ENCODE results near the gene ZNF668. TPM values are rescaled to one million over a fixed set of nuclear protein-coding genes. Genes with fewer than 3 reads are reported as not detected.

ZNF668 gene
- total RNA-seq, 4 donors from 2014 or later: 7.9 to 17.9 (median 10.2) TPM

- intact Hi-C loops (cut with DNase I; ENCODE audit: low total_unique reads): no loop called here
- Histone ChIP-seq H3K27ac (no peak overlapping the region), H3K9me3 (no peaks in the 10 kb centered on the region), H3K27me3 (no peaks in the 10 kb centered on the region), H3K4me1 (peaks cover 0 to 4% (median 1%) of the 10 kb centered on the region in 4 donors), H3K36me3 (no peaks in the 10 kb centered on the region), H3K4me3 (no peak overlapping the region)
- in situ Hi-C loops (cut with MboI; ENCODE audit: low pct_ligation_motif_present in 1 of 4, low pct_unique_long_range_greater_than_20kb in 1 of 4, low sequenced_read_pairs in 3 of 4): no loop called here
- no peak for TF ChIP-seq CTCF (IDR thresholded peaks at IDR 0.05)
- TF ChIP-seq POLR2AphosphoS5 (IDR thresholded peaks at IDR 0.05): no peak
- TF ChIP-seq EP300 (IDR thresholded peaks at IDR 0.05; ENCODE audit: low read depth): no peak
- TF ChIP-seq POLR2A (IDR thresholded peaks at IDR 0.05): no peak
- no peak for DNase-seq
- 93 to 99% methylated on average over 8 to 10 of the region's 10 CpGs for WGBS, 2 donors (ENCODE audit: low coverage in 1 of 2)
These were observed 23.6 kb downstream of the ZNF668 start for GRCh38 chr16:31050280-31051030.

- in situ Hi-C loops (cut with MboI; ENCODE audit: low pct_ligation_motif_present in 1 of 4, low pct_unique_long_range_greater_than_20kb in 1 of 4, low sequenced_read_pairs in 3 of 4) (no loop called here), intact Hi-C loops (cut with DNase I; ENCODE audit: low total_unique reads) (no loop called here)
- Histone ChIP-seq H3K4me1 (peaks cover 0 to 3% (median 0%) of the 10 kb centered on the region in 4 donors), H3K4me3 (no peak overlapping the region), H3K9me3 (no peaks in the 10 kb centered on the region), H3K27me3 (no peaks in the 10 kb centered on the region), H3K27ac (no peak overlapping the region), H3K36me3 (peaks cover 0 to 15% (median 5%) of the 10 kb centered on the region in 4 donors)
- WGBS, 2 donors (ENCODE audit: low coverage in 1 of 2): 83 to 100% methylated on average over 2 to 4 of the region's 4 CpGs
- DNase-seq: no peak
- TF ChIP-seq EP300 (IDR thresholded peaks at IDR 0.05; ENCODE audit: low read depth): no peak
- TF ChIP-seq POLR2AphosphoS5 (IDR thresholded peaks at IDR 0.05): no peak
These were observed 30.1 kb downstream of the ZNF668 start for GRCh38 chr16:31043898-31044481.

GRCh38 chr16:31043352-31043751 is 30.7 kb downstream of the ZNF668 start:
- H3K4me1 ChIP-seq: peaks cover 0 to 3% (median 0%) of the 10 kb centered on the region in 4 donors
- H3K9me3 ChIP-seq: no peaks in the 10 kb centered on the region
- no peak overlapping the region for H3K4me3 ChIP-seq
- intact Hi-C loops (cut with DNase I; ENCODE audit: low total_unique reads) (no loop called here), in situ Hi-C loops (cut with MboI; ENCODE audit: low pct_ligation_motif_present in 1 of 4, low pct_unique_long_range_greater_than_20kb in 1 of 4, low sequenced_read_pairs in 3 of 4) (no loop called here)
- H3K27ac ChIP-seq: no peak overlapping the region
- H3K36me3 ChIP-seq: peaks cover 0 to 16% (median 7%) of the 10 kb centered on the region in 4 donors
- no peak for TF ChIP-seq POLR2AphosphoS5 (IDR thresholded peaks at IDR 0.05)
- no peak for TF ChIP-seq POLR2A (IDR thresholded peaks at IDR 0.05)
- no peak for TF ChIP-seq CTCF (IDR thresholded peaks at IDR 0.05)
- TF ChIP-seq EP300 (IDR thresholded peaks at IDR 0.05; ENCODE audit: low read depth): no peak
- H3K27me3 ChIP-seq: no peaks in the 10 kb centered on the region
- WGBS, 2 donors (ENCODE audit: low coverage in 1 of 2): 90% methylated on average over 1 of the region's 1 CpG; no CpG with 5 or more reads in 1 of the 2 donors
- DNase-seq: no peak

- no peaks in the 10 kb centered on the region for H3K27me3 ChIP-seq
- no peak for TF ChIP-seq POLR2A (IDR thresholded peaks at IDR 0.05)
- no peak for TF ChIP-seq POLR2AphosphoS5 (IDR thresholded peaks at IDR 0.05)
- no peak for TF ChIP-seq CTCF (IDR thresholded peaks at IDR 0.05)
- TF ChIP-seq EP300 (IDR thresholded peaks at IDR 0.05; ENCODE audit: low read depth): no peak
- H3K36me3 ChIP-seq: peaks cover 0 to 20% (median 8%) of the 10 kb centered on the region in 4 donors
- DNase-seq: no peak
- intact Hi-C loops (cut with DNase I; ENCODE audit: low total_unique reads): no loop called here
- H3K4me1 ChIP-seq: peaks cover 0 to 3% (median 0%) of the 10 kb centered on the region in 4 donors
- no peaks in the 10 kb centered on the region for H3K9me3 ChIP-seq
- in situ Hi-C loops (cut with MboI; ENCODE audit: low pct_ligation_motif_present in 1 of 4, low pct_unique_long_range_greater_than_20kb in 1 of 4, low sequenced_read_pairs in 3 of 4): no loop called here
- 98% methylated on average over 10 of the region's 10 CpGs; no CpG with 5 or more reads in 1 of the 2 donors for WGBS, 2 donors (ENCODE audit: low coverage in 1 of 2)
- H3K27ac ChIP-seq: no peak overlapping the region
- H3K4me3 ChIP-seq: no peak overlapping the region
These were observed 31.2 kb downstream of the ZNF668 start for GRCh38 chr16:31042866-31043265.
